ENCODE measurements around the gene RPS16. TPM values are rescaled to one million over a fixed set of nuclear protein-coding genes. Genes with fewer than 3 reads are reported as not detected.
A peak's percentile ranks its signal among the peaks of the same experiment; 100 is the strongest.

RPS16 gene
- polyA plus RNA-seq, 1 donor from 2014 or later, result 2,255 TPM

DNA sequence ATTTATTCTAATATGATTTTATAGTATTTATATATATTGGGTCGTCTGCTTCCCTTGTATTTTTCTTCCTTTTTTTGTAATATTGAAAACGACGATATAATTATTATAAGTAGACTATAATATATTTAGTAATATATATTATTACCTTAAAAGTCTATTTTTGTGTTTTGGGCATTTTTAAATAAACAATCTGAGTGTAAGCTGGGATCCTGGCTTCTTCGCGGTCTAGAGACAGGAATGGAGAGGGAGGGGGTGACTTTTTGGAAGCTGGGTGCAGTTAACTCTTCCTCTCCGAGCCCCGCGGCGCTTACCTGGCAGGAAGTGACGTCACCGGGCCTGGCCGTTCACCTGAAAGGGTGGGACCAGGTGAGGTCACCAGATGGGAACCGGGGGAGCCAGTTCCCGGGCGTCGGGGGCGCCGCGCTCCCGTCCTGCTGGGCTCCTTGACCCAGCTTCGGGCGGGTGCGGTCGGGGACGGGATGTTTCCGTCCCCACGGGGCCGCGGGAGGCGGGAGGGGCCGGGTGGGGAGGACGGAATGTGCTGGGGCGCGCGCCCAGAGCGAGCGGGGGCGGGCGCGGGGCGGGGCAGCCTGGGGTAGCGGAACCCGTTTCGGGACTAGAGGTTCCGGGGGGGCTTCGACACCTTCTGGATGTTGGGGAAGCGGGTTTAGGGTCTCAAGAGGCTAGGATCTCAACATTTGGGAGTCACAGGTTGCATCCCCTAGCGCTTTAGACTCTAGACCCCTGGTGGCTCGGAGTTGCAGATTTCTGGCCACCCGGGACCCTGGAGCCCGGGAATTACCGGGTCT lies 26.3 kb downstream of the RPS16 start:
- H3K36me3 Mint-ChIP-seq, result peaks cover 19% of the 10 kb centered on the region
- H3K4me3 Mint-ChIP-seq, result peak overlapping the region; percentile 96 to 99 (median 97)
- peak overlapping the region; percentile 100 for H3K27ac Mint-ChIP-seq
- peaks cover 0 to 2% (median 0%) of the 10 kb centered on the region in 3 donors for H3K9me3 Mint-ChIP-seq
- H3K4me1 Mint-ChIP-seq, result peaks cover 26 to 33% (median 32%) of the 10 kb centered on the region in 3 donors
- H3K27me3 Mint-ChIP-seq, result peaks cover 2% of the 10 kb centered on the region

- H3K4me1 Mint-ChIP-seq, result peaks cover 29 to 35% (median 29%) of the 10 kb centered on the region in 3 donors
- peaks cover 0 to 2% (median 0%) of the 10 kb centered on the region in 3 donors for H3K9me3 Mint-ChIP-seq
- peaks cover 2% of the 10 kb centered on the region for H3K27me3 Mint-ChIP-seq
- H3K27ac Mint-ChIP-seq, result peak overlapping the region; percentile 99 to 100 (median 100)
- H3K36me3 Mint-ChIP-seq, result peaks cover 19% of the 10 kb centered on the region
- peak overlapping the region; percentile 95 to 99 (median 96) for H3K4me3 Mint-ChIP-seq
Measured at GRCh38 chr19:39408392-39409207, 27.1 kb downstream of the RPS16 start.

DNA sequence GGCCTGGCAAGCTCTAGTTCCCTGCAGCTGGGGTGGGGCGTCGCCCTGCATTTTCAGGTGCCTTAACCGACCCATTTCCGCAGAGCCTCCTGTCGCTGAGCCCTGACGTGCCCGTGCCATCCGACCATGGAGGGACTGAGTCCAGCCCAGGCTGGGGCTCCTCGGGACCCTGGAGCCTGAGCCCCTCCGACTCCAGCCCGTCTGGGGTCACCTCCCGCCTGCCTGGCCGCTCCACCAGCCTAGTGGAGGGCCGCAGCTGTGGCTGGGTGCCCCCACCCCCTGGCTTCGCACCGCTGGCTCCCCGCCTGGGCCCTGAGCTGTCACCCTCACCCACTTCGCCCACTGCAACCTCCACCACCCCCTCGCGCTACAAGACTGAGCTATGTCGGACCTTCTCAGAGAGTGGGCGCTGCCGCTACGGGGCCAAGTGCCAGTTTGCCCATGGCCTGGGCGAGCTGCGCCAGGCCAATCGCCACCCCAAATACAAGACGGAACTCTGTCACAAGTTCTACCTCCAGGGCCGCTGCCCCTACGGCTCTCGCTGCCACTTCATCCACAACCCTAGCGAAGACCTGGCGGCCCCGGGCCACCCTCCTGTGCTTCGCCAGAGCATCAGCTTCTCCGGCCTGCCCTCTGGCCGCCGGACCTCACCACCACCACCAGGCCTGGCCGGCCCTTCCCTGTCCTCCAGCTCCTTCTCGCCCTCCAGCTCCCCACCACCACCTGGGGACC lies 27.9 kb downstream of the RPS16 start:
- H3K27me3 Mint-ChIP-seq, result peaks cover 2% of the 10 kb centered on the region
- H3K4me3 Mint-ChIP-seq, result peak overlapping the region; percentile 95 to 99 (median 96)
- peaks cover 0 to 2% (median 0%) of the 10 kb centered on the region in 3 donors for H3K9me3 Mint-ChIP-seq
- peak overlapping the region; percentile 99 to 100 (median 100) for H3K27ac Mint-ChIP-seq
- H3K4me1 Mint-ChIP-seq, result peaks cover 28 to 34% (median 29%) of the 10 kb centered on the region in 3 donors
- H3K36me3 Mint-ChIP-seq, result peaks cover 19% of the 10 kb centered on the region

- H3K27me3 Mint-ChIP-seq, result peaks cover 2% of the 10 kb centered on the region
- peaks cover 19% of the 10 kb centered on the region for H3K36me3 Mint-ChIP-seq
- H3K27ac Mint-ChIP-seq, result peak overlapping the region; percentile 99 to 100 (median 100)
- H3K4me1 Mint-ChIP-seq, result peaks cover 28 to 34% (median 28%) of the 10 kb centered on the region in 3 donors
- peak overlapping the region; percentile 95 to 99 (median 96) for H3K4me3 Mint-ChIP-seq
- H3K9me3 Mint-ChIP-seq, result peaks cover 0 to 2% (median 0%) of the 10 kb centered on the region in 3 donors
Measured at GRCh38 chr19:39407410-39407659, 28.4 kb downstream of the RPS16 start.

DNA sequence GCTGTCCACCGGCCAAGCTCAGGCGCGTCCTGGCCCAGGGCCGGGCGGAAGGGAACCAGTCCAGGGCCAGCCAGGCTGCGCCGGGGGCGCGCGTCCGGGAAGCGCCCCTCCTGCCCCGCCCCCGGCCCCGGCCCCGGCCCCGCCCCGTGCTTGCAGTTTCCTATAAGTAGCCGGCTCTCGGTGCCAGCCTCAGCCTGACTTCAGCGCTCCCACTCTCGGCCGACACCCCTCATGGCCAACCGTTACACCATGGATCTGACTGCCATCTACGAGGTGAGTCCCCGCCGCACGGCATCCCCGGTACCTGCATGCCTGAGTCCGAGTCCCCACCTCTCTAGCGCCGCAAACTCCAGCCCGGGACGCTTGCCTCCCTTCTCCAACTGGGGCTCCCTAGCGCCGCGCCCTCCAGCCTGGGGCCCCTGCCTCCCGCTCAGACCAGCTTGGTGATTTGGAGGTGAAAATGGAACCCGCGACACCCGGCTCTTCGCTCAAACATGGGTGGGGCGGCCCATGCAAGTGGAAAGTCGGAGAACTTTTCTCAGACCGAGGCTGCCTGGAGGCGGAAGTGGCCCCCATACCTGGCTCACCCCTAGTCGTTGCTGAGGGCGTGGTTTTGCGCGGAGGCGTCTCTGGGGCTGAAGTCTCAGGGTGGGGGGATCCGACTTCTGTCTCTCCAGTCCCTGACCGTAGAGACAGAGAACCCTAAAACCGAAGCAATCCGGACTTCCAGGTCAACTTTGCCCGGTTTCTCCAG lies 28.9 kb downstream of the RPS16 start, which contains the start of gene ZFP36:
ZFP36 (plus strand) TSS at position 192 of the 754 bp plus-strand sequence; CDS start at position 250, 58 bp downstream.
- Mint-ChIP-seq H3K4me3 (peak within 1 kb of the TSS; percentile 95 to 99 (median 96)), H3K27ac (peak within 1 kb of the TSS; percentile 99 to 100 (median 100)), H3K4me1 (peaks cover 26 to 35% (median 33%) of the 10 kb centered on the region in 3 donors), H3K9me3 (no peaks in the 10 kb centered on the region), H3K36me3 (peaks cover 17% of the 10 kb centered on the region), H3K27me3 (no peaks in the 10 kb centered on the region)

- peak overlapping the region; percentile 97 to 100 (median 100) for H3K27ac Mint-ChIP-seq
- H3K4me1 Mint-ChIP-seq, result peaks cover 26 to 34% (median 34%) of the 10 kb centered on the region in 3 donors
- H3K36me3 Mint-ChIP-seq, result peaks cover 17% of the 10 kb centered on the region
- peak overlapping the region; percentile 95 to 99 (median 96) for H3K4me3 Mint-ChIP-seq
- no peaks in the 10 kb centered on the region for H3K27me3 Mint-ChIP-seq
- no peaks in the 10 kb centered on the region for H3K9me3 Mint-ChIP-seq
Measured at GRCh38 chr19:39405958-39406655, 29.6 kb downstream of the RPS16 start.

DNA sequence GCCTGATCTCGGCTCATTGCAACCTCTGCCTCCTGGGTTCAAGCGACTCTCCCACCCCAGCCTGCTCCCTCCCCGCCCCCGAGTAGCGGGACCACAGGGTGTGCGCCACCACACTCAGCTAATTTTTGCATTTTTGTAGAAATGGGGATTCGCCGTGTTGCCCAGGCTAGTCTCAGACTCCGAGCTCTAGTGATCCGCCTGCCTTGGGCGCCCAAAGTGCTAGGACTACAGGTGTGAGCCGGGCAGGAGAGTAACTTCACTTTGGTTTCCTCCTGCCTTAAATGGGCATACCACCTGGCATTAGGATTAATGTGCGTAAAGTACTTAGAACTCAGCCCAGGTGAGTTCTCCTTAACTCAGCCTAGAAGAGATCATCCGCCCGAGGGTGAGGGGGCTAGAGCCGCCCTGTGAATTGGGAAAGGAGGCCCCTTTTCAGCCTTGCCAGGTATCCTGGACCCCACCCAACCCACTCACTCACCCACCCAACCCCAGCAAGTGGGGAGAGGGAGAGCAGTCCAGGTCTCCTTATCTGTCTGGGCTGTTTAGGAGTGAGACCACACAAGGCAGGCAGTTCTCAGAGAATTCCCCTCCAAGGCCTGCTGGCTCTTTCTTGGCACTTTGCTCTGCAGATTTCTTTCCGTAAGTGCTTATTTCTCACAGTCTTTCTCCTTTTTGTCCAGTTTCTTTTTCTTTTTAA lies 30.3 kb downstream of the RPS16 start:
- peaks cover 17% of the 10 kb centered on the region for H3K36me3 Mint-ChIP-seq
- H3K4me3 Mint-ChIP-seq, result peak overlapping the region; percentile 81 to 97 (median 93)
- H3K9me3 Mint-ChIP-seq, result no peaks in the 10 kb centered on the region
- H3K4me1 Mint-ChIP-seq, result peaks cover 21 to 35% (median 30%) of the 10 kb centered on the region in 3 donors
- peak overlapping the region; percentile 97 to 100 (median 100) for H3K27ac Mint-ChIP-seq
- no peaks in the 10 kb centered on the region for H3K27me3 Mint-ChIP-seq

- H3K36me3 Mint-ChIP-seq, result peaks cover 14% of the 10 kb centered on the region
- H3K4me3 Mint-ChIP-seq, result peak overlapping the region; percentile 81 to 97 (median 90)
- H3K4me1 Mint-ChIP-seq, result peaks cover 30 to 42% (median 40%) of the 10 kb centered on the region in 3 donors
- H3K27ac Mint-ChIP-seq, result peak overlapping the region; percentile 97 to 100 (median 100)
- H3K9me3 Mint-ChIP-seq, result no peaks in the 10 kb centered on the region
- no peaks in the 10 kb centered on the region for H3K27me3 Mint-ChIP-seq
Measured at GRCh38 chr19:39403331-39404312, 32.1 kb downstream of the RPS16 start.

GRCh38 chr19:39402346-39403300 lies 33.1 kb downstream of the RPS16 start:
- peaks cover 6% of the 10 kb centered on the region for H3K36me3 Mint-ChIP-seq
- H3K27me3 Mint-ChIP-seq, result no peaks in the 10 kb centered on the region
- H3K4me3 Mint-ChIP-seq, result peak overlapping the region; percentile 81 to 97 (median 94)
- no peaks in the 10 kb centered on the region for H3K9me3 Mint-ChIP-seq
- peaks cover 35 to 48% (median 47%) of the 10 kb centered on the region in 3 donors for H3K4me1 Mint-ChIP-seq
- peak overlapping the region; percentile 97 to 100 (median 100) for H3K27ac Mint-ChIP-seq

DNA sequence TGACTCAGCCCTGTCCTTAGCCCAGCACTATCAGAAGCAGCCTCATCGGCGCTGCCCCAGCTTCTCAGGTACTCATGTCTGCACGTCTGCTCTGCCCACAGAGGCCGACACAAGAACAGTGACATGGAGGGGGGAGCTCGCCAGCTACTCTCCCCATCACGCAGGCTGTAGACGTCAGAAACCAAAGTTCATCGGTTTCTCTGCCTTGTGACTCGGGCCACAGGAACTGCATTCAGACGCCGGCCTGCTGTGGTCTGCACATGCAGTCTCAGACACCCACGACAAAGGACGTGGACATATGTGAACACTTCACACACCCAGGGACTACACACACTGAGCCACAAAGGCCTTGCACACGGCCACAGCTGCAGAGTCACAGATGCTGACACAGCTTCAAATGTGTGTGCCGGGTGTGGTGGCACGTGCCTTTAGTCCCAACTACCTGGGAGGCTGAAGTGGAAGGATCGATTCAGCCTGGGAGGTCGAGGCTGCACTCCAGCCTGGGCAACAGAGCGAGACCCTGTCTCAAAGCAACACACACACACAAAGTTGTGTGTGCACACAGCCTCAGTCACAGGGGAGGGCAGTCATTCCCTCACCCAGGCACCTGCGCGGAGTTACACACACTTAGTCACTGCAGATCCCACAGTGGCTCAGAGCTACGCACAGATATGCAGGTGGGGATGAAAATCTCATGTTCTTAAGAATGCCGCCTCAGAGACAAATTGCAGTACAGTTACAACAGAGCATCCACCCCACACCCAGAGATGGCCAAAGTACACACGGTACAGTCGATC lies 34.0 kb downstream of the RPS16 start:
- Mint-ChIP-seq H3K27me3 (no peaks in the 10 kb centered on the region), H3K27ac (peak overlapping the region; percentile 97 to 100 (median 100)), H3K4me3 (peak overlapping the region; percentile 81 to 97 (median 94)), H3K9me3 (no peaks in the 10 kb centered on the region), H3K4me1 (peaks cover 38 to 51% (median 50%) of the 10 kb centered on the region in 3 donors), H3K36me3 (peaks cover 3% of the 10 kb centered on the region)
